Esophagus squamous epithelium (tissue), 5 donors: ENCODE results near the gene PDP2. TPM values are rescaled to one million over a fixed set of nuclear protein-coding genes. Genes with fewer than 3 reads are reported as not detected.

Experiments used
- DNase-seq: peaks from one replicate; lab custom pipeline; 2025; lab: John Stamatoyannopoulos, UW
- H3K27ac ChIP-seq, 4 donors: fragments of 200-600 bp; sonication (generic); one replicate each; pipeline ENCODE4 v1.5.1; 2016 to 2019; ENCODE audit warnings: mild to moderate bottlenecking in 1 of 4
- H3K27me3 ChIP-seq, 4 donors: fragments of 200-600 bp; sonication (generic); 1 replicate in 3 of 4; 2 replicates in 1 of 4; pipeline versions ENCODE4 v1.5.1 to v1.6.0; 2017 to 2021; ENCODE audit warnings: antibody characterized with exemption in 1 of 4
- H3K36me3 ChIP-seq, 3 donors: fragments of 200-600 bp; sonication (generic); one replicate each; pipeline ENCODE4 v1.5.1; 2016 to 2019
- H3K4me1 ChIP-seq, 3 donors: fragments of 200-600 bp; sonication (generic); one replicate each; pipeline ENCODE4 v1.5.1; 2017 to 2019
- H3K4me3 ChIP-seq, 4 donors: fragments of 200-600 bp; sonication (generic); 1 replicate in 3 of 4; 2 replicates in 1 of 4; pipeline ENCODE4 v1.5.1; 2016 to 2019; ENCODE audit warnings: mild to moderate bottlenecking in 2 of 4, moderate library complexity in 1 of 4
- H3K9me3 ChIP-seq, 3 donors: fragments of 200-600 bp; sonication (generic); one replicate each; pipeline ENCODE4 v1.5.1; 2016 to 2019
- CTCF ChIP-seq, 6 experiments: fragments of 450-650 bp in 4 of 6; fragments of 200-600 bp in 2 of 6; sonication (generic) in 2 of 6; IDR thresholded peaks; one replicate each; pipeline ENCODE4 v1.5.1; 2016 to 2019; ENCODE audit warnings: antibody characterized with exemption in 6 of 6, mild to moderate bottlenecking in 4 of 6, moderate library complexity in 4 of 6
- POLR2A ChIP-seq, 4 donors: fragments of 450-650 bp; IDR thresholded peaks; one replicate each; pipeline ENCODE4 v1.6.1; 2017; ENCODE audit warnings: antibody characterized with exemption in 4 of 4, mild to moderate bottlenecking in 4 of 4, moderate library complexity in 3 of 4
- WGBS, 2 donors: methylation state at CpG; one replicate each; pipeline ENCODE4 v1.1.5; 2018; 5-methylcytosine and 5-hydroxymethylcytosine counted together
- intact Hi-C: fragments of 100-400 bp; cut with DNase I; formaldehyde crosslinking; loops from one replicate; pipeline ENCODE4 v1.15.0; 2022
- total RNA-seq, 4 donors: library from RNA; depleted of rRNA; stranded (reverse); fragments of >200 nt; gene quantifications; one replicate each; pipeline ENCODE4 v1.1.0, GENCODE V29; 2016
- donor health status: DM: yes; HTN: yes; CAD: no.

PDP2 gene
- total RNA-seq, 4 donors from 2014 or later: 4.1 to 12.9 (median 9.4) TPM

GRCh38 chr16:66848172-66848571, 32.1 kb upstream of the PDP2 start:
- no peak for TF ChIP-seq CTCF (IDR thresholded peaks at IDR 0.05)
- TF ChIP-seq POLR2A (IDR thresholded peaks at IDR 0.05): no peak
- H3K27ac ChIP-seq: no peak overlapping the region
- H3K4me1 ChIP-seq: peaks cover 12 to 17% (median 13%) of the 10 kb centered on the region in 3 donors
- WGBS, 2 donors: 50 to 69% methylated on average over 1 to 2 of the region's 2 CpGs
- no peak overlapping the region for H3K4me3 ChIP-seq
- no peak for DNase-seq
- intact Hi-C loops: no loop called here
- H3K36me3 ChIP-seq: no peaks in the 10 kb centered on the region
- no peaks in the 10 kb centered on the region for H3K9me3 ChIP-seq
- H3K27me3 ChIP-seq: peaks cover 12 to 59% (median 13%) of the 10 kb centered on the region in 4 donors

- H3K27me3 ChIP-seq: peaks cover 10 to 51% (median 12%) of the 10 kb centered on the region in 4 donors
- TF ChIP-seq CTCF (IDR thresholded peaks at IDR 0.05) (no peak), POLR2A (IDR thresholded peaks at IDR 0.05) (no peak)
- DNase-seq: no peak
Observed at GRCh38 chr16:66849021-66849420, 31.3 kb upstream of the PDP2 start.

GRCh38 chr16:66849549-66849948, 30.8 kb upstream of the PDP2 start:
- Histone ChIP-seq H3K4me1 (peaks cover 5 to 9% (median 5%) of the 10 kb centered on the region in 3 donors), H3K36me3 (no peaks in the 10 kb centered on the region), H3K4me3 (no peak overlapping the region), H3K9me3 (no peaks in the 10 kb centered on the region), H3K27me3 (peaks cover 5 to 45% (median 10%) of the 10 kb centered on the region in 4 donors), H3K27ac (no peak overlapping the region)
- WGBS, 2 donors: 81% methylated on average over 3 of the region's 4 CpGs; no CpG with 5 or more reads in 1 of the 2 donors
- DNase-seq: no peak
- intact Hi-C loops: no loop called here
- TF ChIP-seq CTCF (IDR thresholded peaks at IDR 0.05) (no peak), POLR2A (IDR thresholded peaks at IDR 0.05) (no peak)

More at GRCh38 chr16:66849021-66849420, 31.3 kb upstream of the PDP2 start:
- intact Hi-C loops: no loop called here
- 100% methylated on average over 1 of the region's 2 CpGs; no CpG with 5 or more reads in 1 of the 2 donors for WGBS, 2 donors
- Histone ChIP-seq H3K4me1 (peaks cover 10 to 15% (median 11%) of the 10 kb centered on the region in 3 donors), H3K9me3 (no peaks in the 10 kb centered on the region), H3K4me3 (no peak overlapping the region), H3K36me3 (no peaks in the 10 kb centered on the region), H3K27ac (no peak overlapping the region)

GRCh38 chr16:66850115-66850815, 30.1 kb upstream of the PDP2 start:
- TF ChIP-seq CTCF (IDR thresholded peaks at IDR 0.05) (no peak), POLR2A (IDR thresholded peaks at IDR 0.05) (no peak)
- H3K27me3 ChIP-seq: peaks cover 0 to 38% (median 4%) of the 10 kb centered on the region in 4 donors
- H3K9me3 ChIP-seq: no peaks in the 10 kb centered on the region
- DNase-seq: no peak
- intact Hi-C loops: no loop called here
- WGBS, 2 donors: 68 to 95% methylated on average over 3 to 4 of the region's 14 CpGs
- no peaks in the 10 kb centered on the region for H3K36me3 ChIP-seq
- H3K27ac ChIP-seq: no peak overlapping the region
- no peak overlapping the region for H3K4me3 ChIP-seq
- peaks cover 0 to 2% (median 0%) of the 10 kb centered on the region in 3 donors for H3K4me1 ChIP-seq

GRCh38 chr16:66851166-66851964, 28.9 kb upstream of the PDP2 start:
- DNase-seq: no peak
- peaks cover 0 to 27% (median 0%) of the 10 kb centered on the region in 4 donors for H3K27me3 ChIP-seq
- no peaks in the 10 kb centered on the region for H3K4me1 ChIP-seq
- TF ChIP-seq POLR2A (IDR thresholded peaks at IDR 0.05): no peak
- TF ChIP-seq CTCF (IDR thresholded peaks at IDR 0.05): no peak
- intact Hi-C loops: no loop called here
- WGBS, 2 donors: 88 to 89% methylated on average over 3 to 7 of the region's 13 CpGs
- H3K9me3 ChIP-seq: no peaks in the 10 kb centered on the region
- H3K27ac ChIP-seq: no peak overlapping the region
- no peaks in the 10 kb centered on the region for H3K36me3 ChIP-seq
- H3K4me3 ChIP-seq: no peak overlapping the region
